NCI-H510A (cell line): Measurements from ENCODE around the gene ADAM15.

Source experiments
- DNase-seq: peaks from one replicate; lab custom pipeline; 2025; lab: John Stamatoyannopoulos, UW

Gene ADAM15, protein sequence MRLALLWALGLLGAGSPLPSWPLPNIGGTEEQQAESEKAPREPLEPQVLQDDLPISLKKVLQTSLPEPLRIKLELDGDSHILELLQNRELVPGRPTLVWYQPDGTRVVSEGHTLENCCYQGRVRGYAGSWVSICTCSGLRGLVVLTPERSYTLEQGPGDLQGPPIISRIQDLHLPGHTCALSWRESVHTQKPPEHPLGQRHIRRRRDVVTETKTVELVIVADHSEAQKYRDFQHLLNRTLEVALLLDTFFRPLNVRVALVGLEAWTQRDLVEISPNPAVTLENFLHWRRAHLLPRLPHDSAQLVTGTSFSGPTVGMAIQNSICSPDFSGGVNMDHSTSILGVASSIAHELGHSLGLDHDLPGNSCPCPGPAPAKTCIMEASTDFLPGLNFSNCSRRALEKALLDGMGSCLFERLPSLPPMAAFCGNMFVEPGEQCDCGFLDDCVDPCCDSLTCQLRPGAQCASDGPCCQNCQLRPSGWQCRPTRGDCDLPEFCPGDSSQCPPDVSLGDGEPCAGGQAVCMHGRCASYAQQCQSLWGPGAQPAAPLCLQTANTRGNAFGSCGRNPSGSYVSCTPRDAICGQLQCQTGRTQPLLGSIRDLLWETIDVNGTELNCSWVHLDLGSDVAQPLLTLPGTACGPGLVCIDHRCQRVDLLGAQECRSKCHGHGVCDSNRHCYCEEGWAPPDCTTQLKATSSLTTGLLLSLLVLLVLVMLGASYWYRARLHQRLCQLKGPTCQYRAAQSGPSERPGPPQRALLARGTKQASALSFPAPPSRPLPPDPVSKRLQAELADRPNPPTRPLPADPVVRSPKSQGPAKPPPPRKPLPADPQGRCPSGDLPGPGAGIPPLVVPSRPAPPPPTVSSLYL

GRCh38 chr1:155050560-155051341 lies at the start of gene ADAM15:
ADAM15 (plus strand) TSS chr1:155051316; CDS start chr1:155051387, 71 bp downstream.
- DNase-seq = peak; percentile 83

DNA sequence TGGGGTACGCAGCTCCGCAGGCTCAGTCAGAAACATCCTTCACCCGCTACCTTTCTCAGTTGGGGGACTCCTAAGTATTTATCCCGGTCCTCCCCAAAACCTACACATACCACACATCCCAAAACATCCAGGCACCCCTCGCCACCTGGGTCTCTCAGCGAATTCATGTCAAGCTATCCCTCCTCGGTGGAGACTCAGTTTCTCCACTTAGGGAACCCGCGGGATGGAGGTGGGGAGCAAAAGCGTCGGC lies 49.8 kb upstream of the ADAM15 start:
- no peak for DNase-seq

DNA sequence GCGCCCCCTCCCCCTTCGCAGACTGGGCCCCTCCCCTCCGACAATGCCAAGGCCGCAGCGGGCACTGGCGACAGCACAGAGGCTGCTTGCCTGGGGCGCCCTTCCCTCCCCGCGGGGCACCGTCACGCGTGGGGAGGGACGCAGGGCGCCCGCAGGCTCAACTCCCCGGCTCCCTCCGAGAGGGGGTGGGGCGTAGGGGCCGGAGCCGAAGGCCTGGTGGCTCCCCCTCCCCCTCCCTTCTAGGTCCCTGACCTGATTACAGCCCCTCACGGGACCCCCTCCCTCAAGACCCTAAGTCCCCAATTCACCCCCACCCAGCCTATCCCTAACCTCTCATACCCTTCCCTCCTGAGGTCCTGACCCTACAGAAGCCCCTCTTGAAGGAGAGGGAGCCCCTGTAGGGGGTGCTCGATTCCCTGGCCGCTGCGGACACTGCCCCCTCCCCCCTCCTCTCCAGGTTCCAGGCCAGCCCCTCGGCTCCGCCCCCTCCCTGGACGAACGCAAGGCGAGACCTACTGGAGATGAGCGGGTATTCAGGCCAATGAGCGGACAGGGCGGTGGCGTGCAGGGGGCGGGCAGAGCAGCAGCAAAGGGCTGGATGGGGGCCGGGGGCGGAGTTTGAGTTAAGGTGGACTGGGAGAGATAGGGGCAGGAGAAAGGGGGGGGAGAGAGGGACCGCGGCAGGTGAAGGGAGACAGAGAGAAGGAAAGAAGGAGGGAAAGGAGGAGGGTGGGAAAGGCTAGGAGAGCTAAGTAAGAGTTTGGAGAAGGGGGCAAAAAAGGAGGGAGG lies 49.2 kb upstream of the ADAM15 start:
- DNase-seq = peak; percentile 99

GRCh38 chr1:155002464-155003226 lies 48.5 kb upstream of the ADAM15 start, which contains the start of gene ZBTB7B:
ZBTB7B (plus strand) TSS chr1:155002802; CDS start chr1:155014661, 11,859 bp downstream.
- DNase-seq = no peak

- no peak for DNase-seq
Measured at GRCh38 chr1:155003227-155003765, 47.8 kb upstream of the ADAM15 start.

DNA sequence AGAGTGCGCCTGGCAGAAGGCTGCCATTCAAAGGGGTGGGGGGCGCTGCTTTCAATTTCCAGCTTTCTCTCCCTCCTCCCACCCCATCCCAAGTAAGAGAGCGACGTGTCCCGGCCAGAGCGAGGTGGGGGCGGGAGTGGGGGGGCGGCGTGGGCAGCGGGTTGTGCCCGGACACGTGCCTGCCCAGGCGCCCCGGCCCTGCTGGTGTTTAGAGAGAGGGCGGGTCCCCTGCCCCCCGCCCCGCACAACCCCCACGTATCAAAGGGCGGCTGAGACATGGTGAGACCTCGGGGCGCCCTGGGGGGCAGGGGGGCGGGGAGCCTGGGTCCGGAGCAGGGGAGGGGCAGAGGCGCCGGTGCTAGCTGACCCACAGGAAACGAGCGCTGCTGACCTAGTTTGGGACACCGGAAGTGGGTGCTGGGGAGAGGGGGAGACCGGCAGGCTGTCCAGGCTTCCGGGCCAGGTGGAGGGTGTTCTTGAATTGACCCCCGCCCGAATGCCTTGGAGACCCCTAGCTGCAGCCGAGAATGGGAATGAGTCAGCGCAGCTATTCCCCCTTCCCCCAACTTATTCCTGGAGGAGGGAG lies 47.3 kb upstream of the ADAM15 start:
- DNase-seq = no peak

- DNase-seq = no peak
Measured at GRCh38 chr1:155004352-155005075, 46.6 kb upstream of the ADAM15 start.

GRCh38 chr1:155005076-155006011 lies 45.8 kb upstream of the ADAM15 start:
- no peak for DNase-seq

DNA sequence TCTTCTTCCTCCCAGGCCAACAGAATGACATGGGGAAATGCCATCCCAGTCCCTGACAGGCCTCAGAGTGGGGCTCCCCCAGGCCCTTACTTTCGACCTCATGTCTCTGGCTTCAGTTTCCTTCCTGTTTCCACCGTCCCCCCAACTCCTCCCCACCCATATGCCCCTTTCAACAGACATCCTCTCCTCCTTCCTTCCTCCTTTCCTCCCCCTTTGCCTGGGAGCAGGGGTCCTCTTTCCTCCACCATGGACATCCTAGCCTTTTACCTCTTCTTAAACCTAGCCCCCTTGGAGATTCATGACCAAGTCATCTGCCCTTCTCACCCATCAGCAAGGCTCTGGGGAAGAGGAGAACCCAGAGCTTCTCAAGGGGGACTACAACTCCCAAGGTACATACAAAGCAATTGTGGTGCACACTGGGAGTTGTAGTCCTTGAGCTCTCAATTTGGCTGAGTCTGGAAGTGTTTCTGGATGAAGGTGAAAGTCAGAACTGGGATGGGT lies 44.5 kb upstream of the ADAM15 start:
- no peak for DNase-seq

DNA sequence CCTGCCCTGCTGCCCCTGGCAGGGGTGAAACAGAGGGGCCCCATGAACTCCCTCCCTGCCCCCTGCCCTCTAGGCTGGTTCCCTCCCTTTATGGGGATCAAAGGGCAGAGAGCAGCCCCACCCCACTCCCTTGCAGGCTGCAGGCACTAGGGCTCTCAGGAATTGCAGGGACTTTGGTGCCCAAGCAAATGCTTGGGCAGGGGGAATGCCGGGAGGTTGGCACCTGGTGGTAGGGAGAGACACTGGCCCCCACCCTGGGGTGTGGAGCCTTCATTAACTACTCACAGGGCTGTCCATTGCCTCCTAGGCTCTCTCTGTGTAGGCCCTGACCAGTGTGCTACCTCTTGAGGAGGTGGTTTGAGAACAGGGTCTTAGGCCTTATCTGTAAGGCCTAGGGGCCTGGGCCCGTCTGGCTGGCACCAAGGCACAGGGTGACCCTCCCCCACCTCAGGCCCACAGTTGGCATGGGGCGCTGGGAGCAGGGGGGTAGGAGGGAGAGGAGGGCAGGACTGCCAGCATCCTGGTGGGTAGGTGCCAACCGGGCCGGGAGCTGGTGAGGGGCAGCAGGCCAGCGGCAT lies 43.8 kb upstream of the ADAM15 start:
- DNase-seq = no peak

DNA sequence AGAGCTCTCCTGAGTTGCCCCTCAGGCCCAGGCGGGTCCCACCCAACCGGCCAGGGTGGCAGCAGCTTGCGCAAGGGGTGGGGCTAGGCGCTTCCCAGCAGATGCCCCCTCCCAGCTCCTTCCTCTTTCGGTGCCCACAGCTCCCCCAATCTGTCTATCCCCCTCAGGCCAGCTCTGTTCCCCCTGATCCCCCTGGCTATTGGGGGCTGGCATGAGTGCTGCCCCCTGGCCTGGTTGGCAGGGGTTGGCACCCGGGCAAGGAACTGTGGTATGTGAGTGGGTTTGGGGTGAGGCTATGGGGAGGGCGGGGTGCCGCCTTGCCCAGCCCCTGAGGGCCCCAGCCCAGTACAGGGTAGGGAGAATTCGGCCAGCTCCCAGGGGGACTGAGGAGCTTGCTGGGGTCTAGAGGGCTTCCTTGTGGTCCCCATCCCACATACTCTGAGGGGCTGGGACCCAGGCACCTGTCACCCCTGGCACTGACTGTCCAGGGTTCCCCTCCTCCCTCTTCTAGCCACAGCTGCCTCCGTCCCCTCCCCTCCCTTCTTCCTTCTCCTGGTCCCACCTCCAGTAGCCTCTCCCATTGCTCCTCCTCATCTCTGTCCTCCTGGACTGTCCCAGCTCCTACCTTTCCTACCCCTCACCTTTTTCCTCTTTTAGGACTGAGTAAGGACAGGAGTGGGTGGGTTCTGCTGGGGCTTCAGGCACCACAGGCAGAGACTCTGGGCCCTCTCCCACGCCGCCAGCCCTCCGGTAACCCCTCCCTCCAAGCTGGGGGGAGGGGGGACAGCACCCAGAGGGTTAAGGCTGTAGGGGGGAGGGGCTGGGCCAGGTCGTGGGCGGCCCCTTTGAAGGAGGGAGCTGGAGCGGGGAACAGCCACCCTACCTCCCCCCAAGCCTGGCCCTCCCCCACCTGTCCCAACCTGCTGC lies 42.8 kb upstream of the ADAM15 start:
- no peak for DNase-seq

GRCh38 chr1:155009221-155009711 lies 41.9 kb upstream of the ADAM15 start:
- no peak for DNase-seq

DNA sequence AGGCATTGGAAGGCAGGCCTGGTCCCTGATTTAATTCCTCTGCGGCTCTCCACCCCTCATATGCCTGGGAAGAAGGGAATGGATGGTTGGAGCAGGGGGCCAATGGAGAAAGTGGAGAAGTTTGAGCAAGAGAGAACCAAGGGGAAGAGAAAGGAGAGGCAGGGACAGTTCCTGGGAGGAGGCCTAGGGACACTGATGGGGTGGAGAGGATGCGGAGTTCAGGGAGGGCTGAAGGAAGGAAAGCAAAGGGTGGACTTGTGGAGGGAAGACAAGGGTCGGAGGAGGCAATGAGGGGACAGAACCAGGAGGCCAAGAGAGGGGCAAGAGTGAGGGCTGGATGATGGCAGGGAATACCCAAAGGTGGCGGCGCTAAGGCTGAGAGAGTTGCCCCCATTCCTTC lies 41.4 kb upstream of the ADAM15 start:
- DNase-seq = no peak

DNA sequence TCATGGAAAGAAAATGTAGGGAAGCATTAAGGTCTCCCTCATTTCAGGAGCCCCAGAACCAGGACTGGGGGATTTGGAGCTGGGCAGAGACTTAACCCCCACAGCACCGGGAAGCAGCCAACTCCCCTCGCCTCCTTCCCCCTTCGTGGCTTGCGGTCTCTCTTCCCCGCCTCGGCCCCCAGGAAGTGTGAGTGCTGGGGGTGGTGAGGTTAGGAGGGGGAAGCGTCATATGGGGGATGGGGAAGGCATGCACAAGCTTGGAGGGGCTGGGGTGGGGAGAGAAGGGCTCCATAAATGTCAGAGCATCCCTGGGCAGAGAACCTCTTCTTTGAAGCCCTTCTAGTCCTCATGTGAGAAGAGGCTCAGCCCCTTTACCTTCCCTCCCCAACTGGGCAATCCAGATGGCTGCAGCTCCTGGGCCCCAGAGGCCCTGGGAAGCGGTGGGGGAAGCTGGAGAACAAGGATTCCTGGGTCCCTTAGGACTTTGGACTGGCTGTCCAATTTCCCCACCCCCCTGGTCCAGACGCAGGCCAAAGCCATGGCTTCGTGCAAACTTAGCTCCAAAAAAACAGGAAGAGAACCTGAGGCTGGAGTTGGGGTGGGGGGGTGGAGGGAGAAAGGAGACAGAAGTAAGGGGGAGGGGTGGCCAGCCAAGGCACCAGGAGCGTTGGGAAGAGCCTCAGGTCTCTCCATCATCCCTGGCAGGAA lies 40.8 kb upstream of the ADAM15 start:
- DNase-seq = no peak

DNA sequence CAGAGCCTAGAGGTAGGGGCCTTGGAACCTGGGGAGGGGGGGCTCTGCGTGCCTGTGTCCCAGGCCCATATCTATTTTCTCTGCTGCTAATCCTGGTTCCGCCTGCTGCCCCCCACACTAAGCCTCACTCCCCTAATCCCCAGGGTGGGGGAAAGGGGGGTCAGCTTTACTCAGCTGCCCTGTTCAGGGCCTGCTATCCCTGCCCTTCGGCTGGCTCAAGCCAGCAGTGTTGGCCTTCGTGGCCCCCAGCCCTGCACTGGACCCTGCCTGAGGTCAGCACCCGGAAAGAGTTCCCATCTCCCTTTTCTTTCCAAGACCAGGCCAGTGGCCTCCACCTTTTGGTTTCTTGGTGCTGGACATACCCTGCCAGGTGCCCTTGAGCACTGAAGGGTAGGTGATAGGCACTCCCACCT lies 40.1 kb upstream of the ADAM15 start:
- no peak for DNase-seq
